A673 (cell line): ENCODE data around the gene TSR2. TPM values are rescaled to one million over a fixed set of nuclear protein-coding genes. Genes with fewer than 3 reads are reported as not detected.

Source experiments
- BruUV-seq: library from RNA; stranded (reverse); fragments of 400-500 nt; replicated peaks from 2 replicates; lab custom pipeline; 2021; lab: Mats Ljungman, UMichigan
- CTCF ChIA-PET: fragments of 300-600 bp; sonication (Branson Sonifier 250); formaldehyde crosslinking; loops from one replicate; lab custom pipeline; 2022; ENCODE audit warnings: antibody characterized with exemption; lab: Charles Lee
- POLR2A ChIA-PET: fragments of 300-600 bp; sonication (Branson Sonifier 250); formaldehyde crosslinking; loops from one replicate; lab custom pipeline; 2022; ENCODE audit warnings: antibody characterized with exemption; ENCODE audit not compliant: low non-redundant PET; lab: Charles Lee
- DNase-seq: peaks from one replicate; pipeline ENCODE4 v3.0.0-alpha.2; 2015; ENCODE audit warnings: low spot score
- H3K27ac ChIP-seq: fragments of 200-600 bp; sonication (generic); 2 replicates; pipeline ENCODE4 v1.5.1; 2016; ENCODE audit warnings: mixed run types, low read depth, mild to moderate bottlenecking, mixed read lengths, antibody characterized with exemption, low read length; ENCODE audit not compliant: poor library complexity, severe bottlenecking
- H3K27me3 ChIP-seq: fragments of 200-600 bp; sonication (generic); replicated peaks from 2 replicates; pipeline ENCODE4 v1.6.1; 2017; ENCODE audit warnings: mixed run types, low read depth, mild to moderate bottlenecking, mixed read lengths, antibody characterized with exemption, low read length; ENCODE audit not compliant: insufficient read depth, poor library complexity
- H3K36me3 ChIP-seq: fragments of 200-600 bp; sonication (generic); 2 replicates; pipeline ENCODE4 v1.6.1; 2016; ENCODE audit warnings: mixed run types, mild to moderate bottlenecking, mixed read lengths, antibody characterized with exemption, low read length; ENCODE audit not compliant: insufficient read depth, poor library complexity, severe bottlenecking
- H3K4me1 ChIP-seq: fragments of 200-600 bp; sonication (generic); 2 replicates; pipeline ENCODE4 v1.6.1; 2017; ENCODE audit warnings: mixed run types, mild to moderate bottlenecking, mixed read lengths, antibody characterized with exemption, low read length; ENCODE audit not compliant: insufficient read depth, poor library complexity, severe bottlenecking
- H3K4me3 ChIP-seq: fragments of 200-600 bp; sonication (generic); 2 replicates; pipeline ENCODE4 v1.5.1; 2016; ENCODE audit warnings: low read depth, mixed run types, mild to moderate bottlenecking, mixed read lengths, low read length; ENCODE audit not compliant: poor library complexity, severe bottlenecking
- H3K9me3 ChIP-seq: fragments of 200-600 bp; sonication (generic); 2 replicates; pipeline ENCODE4 v1.6.1; 2016; ENCODE audit warnings: mixed run types, low read depth, mild to moderate bottlenecking, mixed read lengths, antibody characterized with exemption, low read length; ENCODE audit not compliant: poor library complexity, severe bottlenecking
- EZH2 ChIP-seq: fragments of 200-600 bp; sonication (generic); IDR thresholded peaks from 2 replicates; pipeline ENCODE4 v1.6.1; 2017; ENCODE audit warnings: borderline replicate concordance, low read depth, mild to moderate bottlenecking, mixed read lengths, antibody characterized with exemption, low read length; ENCODE audit not compliant: poor library complexity, severe bottlenecking
- intact Hi-C: fragments of 100-400 bp; cut with micrococcal nuclease; formaldehyde crosslinking; loops from one replicate; pipeline ENCODE4 v1.10.0; 2022; ENCODE audit not compliant: unreplicated experiment
- total RNA-seq: library from RNA; stranded (reverse); gene quantifications from 2 replicates; pipeline ENCODE4 v1.2.3, GENCODE V29; 2021
- TF ChIP-seq, protein P1 (sequence below): fragments of 300-800, 200-600 bp; sonication (generic); conservative IDR thresholded peaks from 2 replicates; pipeline ENCODE4 v1.5.1; 2017; ENCODE audit warnings: low read depth, mild to moderate bottlenecking, antibody characterized with exemption, low read length, moderate library complexity, mixed read lengths

Gene TSR2
- total RNA-seq, 1 experiment from 2014 or later: 40.8 TPM

DNA sequence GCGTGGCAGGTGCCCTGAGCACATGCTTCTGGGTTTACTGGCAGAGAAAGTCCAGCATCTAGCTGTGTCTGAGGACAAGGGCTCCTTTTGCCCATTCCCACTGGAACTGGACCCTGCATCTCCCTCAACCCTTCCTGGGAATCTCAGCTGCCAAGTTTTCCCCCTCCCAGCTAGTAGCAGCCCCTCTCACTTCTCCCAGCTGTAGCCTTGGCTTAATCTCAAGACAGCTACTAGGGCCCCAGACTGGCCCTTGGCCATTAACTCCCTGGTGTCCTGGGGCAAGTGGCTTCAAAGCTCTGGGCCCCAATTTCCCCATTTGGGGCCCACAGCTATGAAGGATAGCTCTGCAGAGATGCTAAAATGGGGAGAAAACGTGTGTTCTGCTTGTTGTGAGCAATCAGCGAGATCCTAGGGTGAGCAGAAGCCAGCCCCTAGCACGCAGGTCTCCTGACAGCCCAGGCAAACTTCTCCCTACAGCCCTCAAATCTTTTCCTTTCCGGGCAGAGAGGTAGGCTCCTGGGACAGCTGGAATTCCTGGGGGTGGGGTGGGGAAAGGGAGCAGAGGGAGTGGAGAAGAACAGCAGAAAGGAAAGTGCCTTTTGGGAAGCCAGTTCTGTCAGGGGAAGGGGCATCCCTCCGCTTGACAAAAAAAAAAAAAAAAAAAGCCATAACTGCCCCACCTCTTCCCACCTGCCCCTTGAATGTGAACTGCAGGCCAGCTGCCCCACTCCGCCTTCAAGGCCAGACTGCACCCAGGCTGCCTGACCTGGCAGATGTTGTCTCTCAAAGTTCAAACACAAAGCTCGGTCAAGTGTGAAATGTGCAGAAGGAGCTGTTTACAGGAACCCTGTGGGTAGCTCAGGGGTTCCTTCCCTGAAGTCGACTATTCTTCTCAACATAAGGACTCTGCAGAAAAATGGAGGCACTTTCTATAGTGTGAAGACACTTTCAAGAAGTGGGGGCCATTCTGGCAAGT is 39.2 kb downstream of the TSR2 start:
- no peaks in the 10 kb centered on the region for H3K9me3 ChIP-seq
- CTCF ChIA-PET: interaction anchor here (0.6 kb wide), 3 partner anchors 24 to 656 kb away, joined by 3 to 4 read pairs (median 3); no protein-coding TSS in a partner anchor
- no peak overlapping the region for H3K27ac ChIP-seq
- POLR2A ChIA-PET: no interaction called here
- TF ChIP-seq EZH2: no peak
- peaks cover 16% of the 10 kb centered on the region for H3K4me1 ChIP-seq
- H3K27me3 ChIP-seq: no peaks in the 10 kb centered on the region
- intact Hi-C loops: no loop called here
- H3K36me3 ChIP-seq: no peaks in the 10 kb centered on the region
- DNase-seq: no peak
- BruUV-seq: no TSS peak
- H3K4me3 ChIP-seq: no peak overlapping the region

DNA sequence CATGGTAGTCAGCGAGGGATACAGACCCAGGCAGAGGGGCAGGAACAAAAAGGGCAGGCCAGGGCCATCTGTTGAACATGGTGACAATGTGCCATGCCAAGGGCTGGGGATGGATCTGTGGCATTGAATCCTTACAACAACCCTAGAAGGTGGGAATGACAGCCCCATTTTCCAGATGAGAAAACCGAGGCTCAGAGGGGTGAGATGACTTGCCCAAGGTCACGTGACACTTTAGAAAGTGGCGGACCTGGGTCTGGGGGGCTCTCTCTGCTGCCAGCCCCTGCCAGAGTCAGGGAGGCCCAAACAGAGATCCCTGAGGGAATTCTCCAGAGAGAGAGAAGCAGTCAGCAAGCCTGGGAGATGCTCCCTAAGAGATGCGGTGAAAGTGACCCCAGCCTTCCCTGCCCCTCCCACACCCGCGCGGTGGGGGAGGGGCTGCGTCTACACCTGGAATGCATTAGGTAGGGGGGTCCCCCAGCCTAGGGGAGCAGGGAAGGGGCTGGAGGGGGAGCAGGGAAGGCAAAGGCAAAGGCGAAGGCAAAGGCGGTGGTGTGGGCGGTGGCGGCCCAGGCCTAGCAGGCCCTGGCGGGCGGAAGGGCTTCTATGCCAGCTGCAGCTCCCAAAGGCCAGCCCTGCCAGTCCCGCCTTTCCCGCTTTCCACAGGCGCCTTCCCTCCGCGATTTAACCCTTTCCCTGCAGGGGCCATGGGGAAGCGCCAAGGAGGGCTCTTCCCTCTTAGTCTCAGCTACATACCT is 42.8 kb downstream of the TSR2 start:
- no peaks in the 10 kb centered on the region for H3K36me3 ChIP-seq
- POLR2A ChIA-PET: interaction anchor here (0.6 kb wide), 1 partner anchor 769 kb away, joined by 10 read pairs; no protein-coding TSS in a partner anchor
- TF ChIP-seq, protein P1, sequence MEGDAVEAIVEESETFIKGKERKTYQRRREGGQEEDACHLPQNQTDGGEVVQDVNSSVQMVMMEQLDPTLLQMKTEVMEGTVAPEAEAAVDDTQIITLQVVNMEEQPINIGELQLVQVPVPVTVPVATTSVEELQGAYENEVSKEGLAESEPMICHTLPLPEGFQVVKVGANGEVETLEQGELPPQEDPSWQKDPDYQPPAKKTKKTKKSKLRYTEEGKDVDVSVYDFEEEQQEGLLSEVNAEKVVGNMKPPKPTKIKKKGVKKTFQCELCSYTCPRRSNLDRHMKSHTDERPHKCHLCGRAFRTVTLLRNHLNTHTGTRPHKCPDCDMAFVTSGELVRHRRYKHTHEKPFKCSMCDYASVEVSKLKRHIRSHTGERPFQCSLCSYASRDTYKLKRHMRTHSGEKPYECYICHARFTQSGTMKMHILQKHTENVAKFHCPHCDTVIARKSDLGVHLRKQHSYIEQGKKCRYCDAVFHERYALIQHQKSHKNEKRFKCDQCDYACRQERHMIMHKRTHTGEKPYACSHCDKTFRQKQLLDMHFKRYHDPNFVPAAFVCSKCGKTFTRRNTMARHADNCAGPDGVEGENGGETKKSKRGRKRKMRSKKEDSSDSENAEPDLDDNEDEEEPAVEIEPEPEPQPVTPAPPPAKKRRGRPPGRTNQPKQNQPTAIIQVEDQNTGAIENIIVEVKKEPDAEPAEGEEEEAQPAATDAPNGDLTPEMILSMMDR: no peak
- TF ChIP-seq EZH2: no peak
- BruUV-seq: no TSS peak
- DNase-seq: no peak
- H3K27ac ChIP-seq: no peak overlapping the region
- no peaks in the 10 kb centered on the region for H3K27me3 ChIP-seq
- CTCF ChIA-PET: no interaction called here
- H3K9me3 ChIP-seq: no peaks in the 10 kb centered on the region
- no peak overlapping the region for H3K4me3 ChIP-seq
- H3K4me1 ChIP-seq: peaks cover 16% of the 10 kb centered on the region
- intact Hi-C loops: no loop called here

DNA sequence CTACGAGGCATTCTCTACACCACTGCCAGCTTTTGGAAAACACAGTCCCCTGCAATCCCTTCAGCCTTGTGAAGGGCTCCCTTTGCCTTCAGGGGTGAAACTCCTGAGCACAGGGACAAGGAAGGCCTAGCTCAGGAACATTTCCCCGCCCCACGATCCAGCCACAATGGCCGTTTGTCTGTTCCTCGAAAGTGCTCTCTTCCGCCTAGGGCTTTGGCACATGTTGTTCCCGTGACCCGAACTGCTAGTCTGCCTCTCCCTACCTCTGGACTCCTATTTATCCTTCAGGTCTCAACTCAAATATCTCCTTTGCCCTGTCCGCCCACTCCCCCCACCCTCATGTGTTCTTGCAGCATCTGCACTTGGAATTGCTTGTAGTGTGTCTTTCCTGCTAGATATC is 43.7 kb downstream of the TSR2 start:
- intact Hi-C loops: no loop called here
- ChIA-PET CTCF (no interaction called here), POLR2A (no interaction called here)
- no peak overlapping the region for H3K4me3 ChIP-seq
- H3K27ac ChIP-seq: no peak overlapping the region
- H3K27me3 ChIP-seq: no peaks in the 10 kb centered on the region
- H3K4me1 ChIP-seq: peaks cover 16% of the 10 kb centered on the region
- TF ChIP-seq, protein P1: no peak
- TF ChIP-seq EZH2: no peak
- no peaks in the 10 kb centered on the region for H3K36me3 ChIP-seq
- no peaks in the 10 kb centered on the region for H3K9me3 ChIP-seq
- BruUV-seq: no TSS peak
- DNase-seq: no peak
